ENCODE measurements around the gene PAGE2B.
"Not testable (repeated sequence)": the region's sequence is repeated elsewhere in the genome, so short reads cannot be mapped to it uniquely, and the experiment has no call there.

GRCh38 chrX:55067180-55067579 is 7.7 kb upstream of the PAGE2B start:
- TF ChIP-seq POLR2AphosphoS5, POLR2A (IDR thresholded peaks at IDR 0.05; ENCODE audit: low read depth, low read length): not testable (repeated sequence)

Data from GM12892 (cell line).